Lower leg skin (tissue), 4 donors: ENCODE results near the gene CCNJL. TPM values are rescaled to one million over a fixed set of nuclear protein-coding genes. Genes with fewer than 3 reads are reported as not detected.
A peak's percentile ranks its signal among the peaks of the same experiment; 100 is the strongest.
"Not testable (repeated sequence)": the region's sequence is repeated elsewhere in the genome, so short reads cannot be mapped to it uniquely, and the experiment has no call there.

Source experiments
- DNase-seq, 2 donors: peaks; one replicate each; pipeline ENCODE4 v3.0.0-alpha.2; 2019; ENCODE audit warnings: low spot score in 2 of 2
- H3K4me3 ChIP-seq: fragments of 200-600 bp; sonication (generic); 2 replicates; pipeline ENCODE4 v1.5.1; 2017; ENCODE audit warnings: mild to moderate bottlenecking, low read depth; ENCODE audit not compliant: poor library complexity, severe bottlenecking
- POLR2A ChIP-seq, 2 donors: fragments of 450-650 bp; IDR thresholded peaks; one replicate each; pipeline ENCODE4 v1.6.1; 2016 to 2017; ENCODE audit warnings: antibody characterized with exemption in 2 of 2, mild to moderate bottlenecking in 1 of 2, moderate library complexity in 1 of 2
- WGBS, 2 donors: methylation state at CpG; one replicate each; pipeline ENCODE4 v1.1.5; 2018; 5-methylcytosine and 5-hydroxymethylcytosine counted together
- intact Hi-C: fragments of 100-400 bp; cut with DNase I; formaldehyde crosslinking; loops from one replicate; pipeline ENCODE4 v1.15.0; 2023; ENCODE audit warnings: low total_unique reads
- total RNA-seq, 4 donors: library from RNA; depleted of rRNA; stranded (reverse); fragments of >200 nt; gene quantifications; one replicate each; pipeline ENCODE4 v1.1.0, GENCODE V29; 2016
- TF ChIP-seq, protein P1 (sequence below), 3 donors: fragments of 450-650 bp; IDR thresholded peaks; one replicate each; pipeline ENCODE4 v1.5.1; 2016; ENCODE audit warnings: antibody characterized with exemption in 3 of 3, mild to moderate bottlenecking in 3 of 3, moderate library complexity in 2 of 3

CCNJL gene
- total RNA-seq, 4 donors from 2014 or later = 0.08 to 0.34 (median 0.22) TPM

- TF ChIP-seq, protein P1, sequence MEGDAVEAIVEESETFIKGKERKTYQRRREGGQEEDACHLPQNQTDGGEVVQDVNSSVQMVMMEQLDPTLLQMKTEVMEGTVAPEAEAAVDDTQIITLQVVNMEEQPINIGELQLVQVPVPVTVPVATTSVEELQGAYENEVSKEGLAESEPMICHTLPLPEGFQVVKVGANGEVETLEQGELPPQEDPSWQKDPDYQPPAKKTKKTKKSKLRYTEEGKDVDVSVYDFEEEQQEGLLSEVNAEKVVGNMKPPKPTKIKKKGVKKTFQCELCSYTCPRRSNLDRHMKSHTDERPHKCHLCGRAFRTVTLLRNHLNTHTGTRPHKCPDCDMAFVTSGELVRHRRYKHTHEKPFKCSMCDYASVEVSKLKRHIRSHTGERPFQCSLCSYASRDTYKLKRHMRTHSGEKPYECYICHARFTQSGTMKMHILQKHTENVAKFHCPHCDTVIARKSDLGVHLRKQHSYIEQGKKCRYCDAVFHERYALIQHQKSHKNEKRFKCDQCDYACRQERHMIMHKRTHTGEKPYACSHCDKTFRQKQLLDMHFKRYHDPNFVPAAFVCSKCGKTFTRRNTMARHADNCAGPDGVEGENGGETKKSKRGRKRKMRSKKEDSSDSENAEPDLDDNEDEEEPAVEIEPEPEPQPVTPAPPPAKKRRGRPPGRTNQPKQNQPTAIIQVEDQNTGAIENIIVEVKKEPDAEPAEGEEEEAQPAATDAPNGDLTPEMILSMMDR (IDR thresholded peaks at IDR 0.05) = no peak
- no peak for TF ChIP-seq POLR2A (IDR thresholded peaks at IDR 0.05)
- 78 to 79% methylated on average over 6 of the region's 6 CpGs for WGBS, 2 donors
- no peak overlapping the region for H3K4me3 ChIP-seq
- no peak for DNase-seq
- intact Hi-C loops = no loop called here
These were observed 29.0 kb upstream of the CCNJL start for GRCh38 chr5:160341309-160341870.

GRCh38 chr5:160340513-160340912, 28.1 kb upstream of the CCNJL start:
- intact Hi-C loops, DNase-seq, H3K4me3 ChIP-seq: not testable (repeated sequence)

- intact Hi-C loops = no loop called here
- TF ChIP-seq POLR2A (IDR thresholded peaks at IDR 0.05) = no peak
- TF ChIP-seq, protein P1 (IDR thresholded peaks at IDR 0.05) = no peak
- 35 to 38% methylated on average over 10 of the region's 10 CpGs for WGBS, 2 donors
- H3K4me3 ChIP-seq = no peak overlapping the region
- DNase-seq = no peak
These were observed 27.2 kb upstream of the CCNJL start for GRCh38 chr5:160339406-160340130.

- H3K4me3 ChIP-seq, intact Hi-C loops: not testable (repeated sequence)
- peak in 1 of 2 donors; percentile 15 for DNase-seq
- WGBS, 2 donors = 89 to 95% methylated on average over 3 of the region's 3 CpGs
These were observed 22.4 kb upstream of the CCNJL start for GRCh38 chr5:160334716-160335115.

GRCh38 chr5:160333721-160334120, 21.4 kb upstream of the CCNJL start:
- H3K4me3 ChIP-seq = no peak overlapping the region
- TF ChIP-seq, protein P1 (IDR thresholded peaks at IDR 0.05) = no peak
- no peak for TF ChIP-seq POLR2A (IDR thresholded peaks at IDR 0.05)
- 73 to 76% methylated on average over 3 of the region's 3 CpGs for WGBS, 2 donors
- intact Hi-C loops = no loop called here
- DNase-seq = peak in 1 of 2 donors; percentile 49

DNA sequence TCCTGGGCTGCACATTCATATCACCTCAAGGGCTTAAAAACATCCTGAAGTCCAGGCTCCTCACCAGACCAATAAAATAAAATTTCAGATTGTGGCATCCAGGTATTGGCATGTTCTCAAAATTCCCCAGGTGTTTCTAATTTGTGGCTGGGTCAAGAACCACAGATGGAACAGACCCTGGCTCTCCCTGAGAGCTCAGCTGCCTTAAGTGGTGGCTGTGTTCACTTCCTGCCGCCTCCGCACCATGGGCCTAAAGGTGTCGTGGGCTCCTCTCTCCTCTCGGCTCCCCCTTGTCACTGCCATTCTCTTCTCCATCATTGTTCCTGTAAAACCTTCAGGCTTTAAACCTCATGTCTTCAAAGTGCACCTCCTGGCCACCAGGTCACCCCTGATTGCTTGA, 17.8 kb upstream of the CCNJL start:
- intact Hi-C loops = no loop called here
- no peak for DNase-seq
- no peak overlapping the region for H3K4me3 ChIP-seq
- WGBS, 2 donors = 86 to 92% methylated on average over 4 of the region's 4 CpGs
- TF ChIP-seq, protein P1 (IDR thresholded peaks at IDR 0.05) = no peak
- TF ChIP-seq POLR2A (IDR thresholded peaks at IDR 0.05) = no peak

DNA sequence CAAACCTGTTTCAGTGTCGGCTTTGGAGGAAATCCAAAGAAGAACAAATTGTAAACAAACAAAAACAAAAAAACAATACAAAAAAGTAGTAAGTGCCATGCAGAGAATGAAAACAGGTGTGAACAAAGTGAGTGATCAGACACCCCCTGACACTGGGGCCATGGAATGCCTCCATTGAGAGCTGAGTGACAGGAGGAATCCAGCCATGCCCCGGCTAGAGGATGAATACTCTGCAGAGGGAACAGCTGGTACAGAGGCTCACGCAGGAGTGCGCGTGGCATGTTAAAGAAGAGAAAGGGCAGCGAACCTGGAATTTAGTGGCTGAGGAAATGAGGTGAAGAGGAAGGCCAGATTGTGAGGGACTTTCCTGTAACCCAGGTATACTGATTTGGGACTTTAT, 15.5 kb upstream of the CCNJL start:
- intact Hi-C loops = no loop called here

More for the DNA sequence above, 15.5 kb upstream of the CCNJL start:
- no peak for DNase-seq
- no peak overlapping the region for H3K4me3 ChIP-seq
- no peak for TF ChIP-seq POLR2A (IDR thresholded peaks at IDR 0.05)
- TF ChIP-seq, protein P1 (IDR thresholded peaks at IDR 0.05) = no peak
- 81 to 82% methylated on average over 6 of the region's 6 CpGs for WGBS, 2 donors
